ENCODE results near the gene NPW.
A peak's percentile ranks its signal among the peaks of the same experiment; 100 is the strongest.

Gene NPW
- total RNA-seq: 0.13 to 0.15 reads per million in 2 donors

DNA sequence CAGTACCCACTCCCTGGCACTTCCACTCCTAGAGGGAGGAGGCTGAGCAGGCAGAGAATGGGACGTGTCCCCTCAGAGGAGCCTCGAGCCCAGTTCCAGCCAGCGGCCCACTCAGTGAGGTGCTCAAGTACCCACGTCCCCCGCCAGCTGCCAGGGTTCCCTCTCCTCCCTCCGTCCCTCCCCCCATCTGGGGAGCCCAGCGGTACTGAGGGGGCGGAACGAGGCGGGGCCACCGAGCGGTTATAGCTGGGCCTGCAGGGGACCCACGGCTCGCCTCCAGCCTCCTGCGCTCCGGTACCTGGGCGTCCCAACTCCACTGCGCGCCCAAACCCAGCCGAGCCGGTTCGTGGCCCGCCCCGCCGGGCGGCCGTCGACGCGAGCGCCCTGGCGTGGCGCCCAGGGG is at the start of gene NPW:
Gene NPW, plus strand, starts transcription at position 268 of the 403 bp plus-strand sequence.
- DNase-seq: no peak

DNA sequence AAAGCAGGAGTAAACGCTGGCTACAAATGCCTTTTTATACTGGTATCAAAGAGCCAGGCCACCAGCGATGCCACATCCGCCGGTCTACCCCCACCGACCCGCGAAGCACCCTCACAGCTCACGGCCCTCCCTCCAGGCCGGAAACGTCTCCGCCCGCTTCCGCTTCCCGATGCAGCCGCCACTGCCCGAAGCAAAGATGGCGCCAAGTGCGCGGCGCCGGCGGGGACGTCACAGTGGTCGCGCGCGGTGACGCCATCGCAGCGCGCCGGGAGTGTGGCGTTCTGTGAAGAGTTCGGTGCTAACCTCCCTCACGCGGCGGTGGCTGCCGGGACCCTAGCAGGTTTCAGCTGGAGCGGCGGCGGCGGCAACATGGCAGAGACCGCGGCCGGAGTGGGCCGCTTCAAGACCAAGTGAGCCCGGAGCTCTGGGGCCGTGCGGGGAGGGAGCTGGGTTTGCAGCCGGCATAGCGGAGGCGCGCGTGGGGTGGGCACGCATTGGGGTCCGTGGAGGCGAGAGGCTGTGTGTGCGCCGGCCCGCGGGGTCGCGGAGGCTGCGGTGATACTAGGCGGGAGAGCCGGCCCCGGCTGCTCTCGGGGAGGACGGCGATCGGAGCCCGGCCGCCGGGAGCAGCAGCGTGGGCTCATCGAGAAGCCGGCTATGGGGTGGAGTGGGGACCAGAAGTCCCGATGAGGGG is 47.6 kb upstream of the NPW start, which contains the start of gene TBL3:
Gene TBL3, plus strand, starts transcription at position 258 of the 694 bp plus-strand sequence. Its CDS starts 112 bp downstream, at position 370.
- peak; percentile 97 for DNase-seq

DNA sequence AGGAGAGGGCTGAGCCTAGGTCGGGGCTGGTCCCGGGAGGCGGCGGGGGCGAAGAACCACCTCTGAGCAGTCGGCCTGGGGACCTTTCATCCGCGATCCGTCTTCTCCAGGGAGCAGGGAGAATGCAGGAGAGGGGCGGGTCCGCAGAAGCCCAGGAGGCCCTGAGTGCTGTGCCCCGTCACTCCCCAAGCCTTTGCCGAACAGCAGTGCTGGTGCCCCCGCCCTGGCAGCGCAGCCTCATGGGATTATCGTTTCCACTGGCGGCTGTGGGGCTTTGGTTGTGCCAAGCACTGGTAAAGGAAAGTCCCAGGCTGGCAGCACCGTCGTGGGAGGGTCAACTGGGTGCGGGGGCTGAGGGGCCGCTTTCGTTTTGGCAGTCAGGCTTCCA is 47.1 kb upstream of the NPW start:
- DNase-seq: no peak

DNA sequence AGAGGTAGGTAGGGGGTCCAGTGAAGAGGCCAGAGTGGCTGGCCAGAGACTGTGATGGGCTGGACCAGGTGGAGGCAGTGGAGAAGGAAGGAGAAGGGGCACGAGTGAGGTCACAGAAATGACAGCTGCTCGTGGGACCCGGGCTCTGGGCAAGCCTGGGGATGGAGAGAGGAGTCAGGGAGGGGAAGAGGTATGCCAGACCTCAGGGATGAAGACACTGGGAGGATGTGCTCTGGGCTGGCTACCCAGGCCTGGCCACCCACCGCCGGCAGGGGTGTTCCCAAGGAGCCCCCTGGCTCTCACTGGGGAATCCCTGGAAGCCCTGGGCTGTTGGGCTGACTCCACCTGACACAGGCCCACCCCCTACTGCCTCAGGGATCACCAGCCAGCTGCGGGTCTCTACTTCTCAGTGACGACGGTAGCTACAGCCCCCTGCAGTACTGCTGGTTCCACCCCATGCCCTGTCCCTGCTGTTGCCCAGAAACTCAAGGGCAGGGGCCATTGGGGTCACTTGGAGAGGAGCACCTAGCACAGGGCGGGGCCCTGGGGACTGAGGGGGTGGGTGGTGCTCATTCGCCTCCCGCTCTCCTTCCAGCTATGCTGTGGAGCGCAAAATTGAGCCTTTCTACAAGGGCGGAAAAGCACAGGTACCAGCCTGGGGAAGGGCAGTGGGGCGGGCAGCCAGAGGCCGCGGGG is 46.0 kb upstream of the NPW start:
- no peak for DNase-seq

DNA sequence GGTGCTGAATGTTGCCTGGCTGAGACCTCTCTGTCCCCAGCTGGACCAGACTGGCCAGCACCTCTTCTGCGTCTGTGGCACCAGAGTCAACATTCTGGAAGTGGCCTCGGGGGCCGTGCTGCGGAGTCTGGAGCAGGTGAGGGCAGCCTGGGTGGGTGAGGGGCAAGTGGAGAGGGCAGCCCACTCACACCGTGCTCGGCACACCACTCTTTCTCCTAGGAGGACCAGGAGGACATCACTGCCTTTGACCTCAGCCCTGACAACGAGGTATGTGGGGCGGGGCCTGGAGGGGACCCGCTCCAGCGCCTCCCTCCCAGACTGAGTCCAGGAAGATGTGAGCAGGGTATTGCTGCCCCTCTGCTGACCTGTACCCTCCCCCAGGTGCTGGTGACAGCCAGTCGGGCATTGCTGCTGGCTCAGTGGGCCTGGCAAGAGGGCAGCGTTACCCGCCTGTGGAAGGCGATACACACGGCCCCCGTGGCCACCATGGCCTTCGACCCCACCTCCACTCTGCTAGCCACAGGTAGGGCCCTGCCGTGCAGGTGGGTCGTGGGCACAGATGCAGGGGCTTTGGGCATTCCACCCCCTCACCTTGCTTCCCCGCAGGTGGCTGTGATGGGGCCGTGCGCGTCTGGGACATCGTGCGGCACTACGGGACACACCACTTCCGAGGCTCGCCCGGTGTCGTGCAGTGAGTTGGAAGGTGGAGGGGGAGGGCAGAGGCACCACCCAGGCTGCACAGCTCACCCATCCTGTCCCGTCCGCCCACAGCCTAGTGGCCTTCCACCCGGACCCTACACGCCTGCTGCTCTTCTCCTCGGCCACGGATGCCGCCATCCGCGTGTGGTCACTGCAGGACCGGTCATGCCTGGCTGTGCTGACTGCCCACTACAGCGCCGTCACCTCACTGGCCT is 45.2 kb upstream of the NPW start:
- no peak for DNase-seq

DNA sequence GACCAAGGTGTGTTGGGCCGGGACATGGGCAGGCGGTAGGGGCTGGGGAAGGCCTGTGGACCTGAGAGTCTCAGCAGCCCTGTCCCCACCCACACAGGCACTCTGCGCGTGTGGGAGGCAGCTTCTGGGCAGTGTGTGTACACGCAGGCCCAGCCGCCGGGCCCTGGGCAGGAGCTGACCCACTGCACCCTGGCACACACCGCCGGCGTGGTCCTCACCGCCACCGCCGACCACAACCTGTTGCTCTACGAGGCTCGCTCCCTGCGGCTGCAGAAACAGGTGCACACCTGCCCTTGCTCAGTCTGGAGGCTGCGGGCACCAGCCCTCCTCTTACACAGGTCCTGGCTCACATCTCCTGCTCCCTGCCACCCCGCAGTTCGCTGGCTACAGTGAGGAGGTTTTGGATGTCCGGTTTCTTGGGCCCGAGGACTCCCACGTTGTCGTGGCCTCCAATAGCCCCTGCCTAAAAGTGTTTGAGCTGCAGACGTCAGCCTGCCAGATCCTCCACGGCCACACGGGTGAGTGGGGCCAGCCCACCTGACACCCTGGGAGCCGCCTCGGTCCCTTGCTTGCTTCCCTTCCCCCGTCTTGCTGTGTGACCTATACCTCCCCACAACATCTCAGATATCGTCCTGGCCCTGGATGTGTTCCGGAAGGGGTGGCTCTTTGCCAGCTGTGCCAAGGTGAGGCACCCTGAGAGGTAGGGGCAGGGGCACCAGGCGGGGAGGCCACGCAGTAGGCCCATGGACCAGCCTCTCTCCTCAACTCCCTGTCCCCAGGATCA is 44.0 kb upstream of the NPW start:
- DNase-seq: no peak

DNA sequence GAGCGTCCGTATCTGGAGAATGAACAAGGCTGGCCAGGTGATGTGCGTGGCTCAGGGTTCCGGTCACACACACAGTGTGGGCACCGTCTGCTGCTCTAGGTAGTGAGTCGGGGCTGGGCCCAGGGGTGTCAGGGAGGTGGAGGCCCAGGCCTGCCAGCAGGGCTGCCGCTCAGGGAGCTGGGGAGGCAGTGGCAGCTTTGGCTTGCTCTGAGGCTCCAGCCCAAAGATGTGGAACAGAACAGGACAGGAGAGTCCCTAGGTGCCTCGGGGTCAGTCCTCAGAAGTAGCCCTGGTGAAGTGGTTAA is 43.4 kb upstream of the NPW start:
- no peak for DNase-seq

DNA sequence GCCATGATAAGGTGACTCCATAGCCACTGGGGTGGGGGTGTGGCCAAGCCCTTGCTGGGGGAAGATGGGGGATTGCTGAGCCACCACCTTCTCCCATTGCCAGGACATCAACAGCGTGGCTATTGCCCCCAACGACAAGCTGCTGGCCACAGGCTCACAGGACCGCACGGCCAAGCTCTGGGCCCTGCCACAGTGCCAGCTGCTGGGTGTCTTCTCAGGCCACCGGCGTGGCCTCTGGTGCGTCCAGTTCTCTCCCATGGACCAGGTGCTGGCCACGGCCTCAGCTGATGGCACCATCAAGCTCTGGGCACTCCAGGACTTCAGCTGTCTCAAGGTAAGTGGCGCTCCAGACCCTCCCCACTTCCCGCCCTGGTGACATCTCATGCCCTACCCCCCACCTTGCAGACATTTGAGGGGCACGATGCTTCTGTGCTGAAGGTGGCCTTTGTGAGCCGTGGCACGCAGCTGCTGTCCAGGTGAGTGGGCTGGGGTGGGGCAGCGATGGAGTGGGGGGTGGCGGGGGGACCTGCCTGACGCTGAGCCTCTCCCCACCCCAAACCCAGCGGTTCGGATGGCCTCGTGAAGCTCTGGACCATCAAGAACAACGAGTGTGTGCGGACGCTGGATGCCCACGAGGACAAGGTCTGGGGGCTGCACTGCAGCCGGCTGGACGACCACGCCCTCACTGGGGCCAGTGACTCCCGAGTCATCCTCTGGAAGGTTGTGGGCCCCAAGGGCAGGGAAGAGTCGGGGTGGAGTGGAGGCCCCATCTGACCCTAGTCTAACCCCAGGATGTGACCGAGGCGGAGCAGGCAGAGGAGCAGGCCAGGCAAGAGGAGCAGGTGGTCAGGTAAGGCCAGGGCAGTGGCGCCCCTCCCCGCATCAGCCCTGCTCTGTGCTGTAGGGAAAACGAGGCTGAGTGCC is 42.4 kb upstream of the NPW start:
- DNase-seq: no peak

DNA sequence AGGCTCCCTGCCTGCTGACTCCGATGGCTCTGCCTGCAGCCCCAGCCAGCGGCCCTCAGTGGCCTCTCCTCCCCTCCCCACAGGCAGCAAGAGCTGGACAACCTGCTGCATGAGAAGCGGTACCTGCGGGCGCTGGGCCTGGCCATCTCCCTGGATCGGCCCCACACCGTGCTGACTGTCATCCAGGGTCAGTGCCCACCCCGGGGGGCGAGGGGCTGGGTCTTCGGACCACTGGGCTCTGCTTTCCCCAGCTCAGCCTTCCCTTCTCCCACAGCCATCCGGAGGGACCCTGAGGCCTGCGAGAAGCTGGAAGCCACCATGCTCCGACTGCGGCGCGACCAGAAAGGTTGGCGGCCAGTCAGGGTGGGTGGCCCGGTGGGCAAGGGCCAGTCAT is 41.7 kb upstream of the NPW start:
- DNase-seq: no peak

DNA sequence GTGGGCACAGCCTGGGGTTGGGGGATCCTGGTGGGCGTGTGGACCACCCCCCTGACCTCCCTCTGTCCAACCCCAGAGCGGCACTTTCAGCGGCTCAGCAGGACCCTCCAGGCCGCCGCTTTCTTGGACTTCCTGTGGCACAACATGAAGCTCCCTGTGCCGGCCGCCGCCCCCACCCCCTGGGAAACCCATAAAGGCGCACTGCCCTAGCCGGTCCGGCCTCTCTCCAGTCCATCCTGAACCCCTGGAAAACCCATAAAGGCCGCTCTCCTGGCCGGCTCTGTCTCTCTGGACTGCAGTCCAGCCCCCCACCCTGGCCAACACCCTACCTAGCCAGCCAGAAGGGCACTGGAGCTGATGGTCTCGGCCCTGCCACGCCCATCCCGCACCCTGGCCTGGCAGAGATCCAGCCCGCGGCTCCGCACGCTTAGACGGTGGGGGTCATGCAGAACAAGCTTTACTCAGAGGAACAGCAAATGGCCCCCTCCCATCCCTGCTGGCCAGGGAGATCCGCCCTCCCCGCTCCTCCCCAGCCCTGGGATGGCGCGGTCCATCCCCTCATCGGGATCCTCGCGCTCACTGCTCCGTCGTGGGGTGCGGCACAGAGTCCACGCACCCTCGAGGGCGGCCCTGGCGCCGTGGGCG is 41.0 kb upstream of the NPW start:
- DNase-seq: no peak

DNA sequence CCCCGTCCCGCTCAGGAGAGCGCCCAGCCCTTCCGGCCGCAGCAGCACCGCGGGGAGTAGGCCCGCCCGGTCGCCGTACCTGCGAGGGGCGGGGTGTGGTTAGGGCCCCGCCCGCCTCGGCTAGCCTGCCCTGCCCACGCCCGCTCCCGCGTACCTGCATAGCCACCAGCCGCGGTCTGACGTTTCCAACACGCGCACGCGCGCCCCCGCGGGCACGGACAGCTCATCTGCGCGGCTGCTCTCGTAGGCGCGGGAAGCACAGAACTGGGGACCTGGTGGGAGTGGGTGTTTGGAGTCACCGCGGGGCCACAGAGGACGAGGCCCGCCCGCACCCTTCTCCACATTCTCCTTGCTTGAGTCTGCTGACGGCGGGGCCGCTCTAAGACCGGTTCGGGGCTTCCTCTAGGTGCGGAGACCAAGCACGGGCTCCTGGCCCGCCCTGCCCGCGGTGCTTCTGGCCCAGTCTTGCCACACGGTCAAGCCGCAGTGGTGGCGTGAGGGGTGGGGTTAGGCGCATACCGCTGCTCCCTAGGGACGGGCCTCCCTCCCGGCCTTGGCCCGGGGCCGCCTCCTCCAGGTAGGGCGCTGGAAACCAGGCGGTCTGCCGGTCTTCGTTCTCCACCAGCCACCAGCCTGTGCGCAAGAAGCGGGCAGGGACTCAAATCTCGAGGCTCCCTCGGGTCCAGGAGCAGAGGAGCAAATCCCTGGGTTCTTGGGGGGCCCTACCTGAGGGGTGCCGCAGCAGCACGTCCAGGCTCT is 40.1 kb upstream of the NPW start:
- DNase-seq: no peak

DNA sequence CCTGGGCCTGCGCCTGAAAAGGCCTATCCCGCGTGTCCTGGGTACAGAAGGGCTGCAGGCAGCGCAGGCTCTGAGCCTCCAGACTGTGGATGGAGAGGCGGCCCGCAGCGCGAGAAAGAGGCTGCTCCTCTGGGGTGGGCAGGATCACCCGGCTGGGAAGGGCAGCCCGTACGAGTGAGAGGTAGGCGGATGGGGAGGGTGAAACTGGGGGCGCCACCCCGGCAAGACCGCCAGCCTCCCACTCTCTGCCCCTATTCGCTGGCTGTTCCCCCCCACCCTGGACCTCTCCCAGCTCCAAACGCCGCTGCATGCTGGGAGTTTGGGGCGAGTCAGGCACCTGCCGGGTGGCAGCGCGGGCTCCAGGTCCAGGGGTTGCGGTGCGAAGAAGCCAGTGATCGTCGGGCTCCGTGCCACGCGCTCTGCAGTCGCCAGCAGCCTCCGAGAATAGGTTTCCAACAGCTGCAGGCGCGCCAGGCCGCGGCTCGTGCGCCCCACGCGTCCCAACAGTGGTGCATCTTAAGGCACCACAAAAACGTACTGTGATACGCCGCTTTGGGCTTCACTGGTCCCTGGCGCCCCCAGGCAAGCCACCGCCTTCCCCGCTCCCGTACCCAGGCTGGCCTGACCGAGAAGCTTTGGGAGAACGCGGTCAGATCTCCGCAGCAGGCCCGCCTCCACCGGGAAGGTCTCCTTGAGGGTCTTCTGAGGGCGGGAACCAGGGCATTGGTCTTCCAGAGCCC is 39.4 kb upstream of the NPW start:
- DNase-seq: no peak

DNA sequence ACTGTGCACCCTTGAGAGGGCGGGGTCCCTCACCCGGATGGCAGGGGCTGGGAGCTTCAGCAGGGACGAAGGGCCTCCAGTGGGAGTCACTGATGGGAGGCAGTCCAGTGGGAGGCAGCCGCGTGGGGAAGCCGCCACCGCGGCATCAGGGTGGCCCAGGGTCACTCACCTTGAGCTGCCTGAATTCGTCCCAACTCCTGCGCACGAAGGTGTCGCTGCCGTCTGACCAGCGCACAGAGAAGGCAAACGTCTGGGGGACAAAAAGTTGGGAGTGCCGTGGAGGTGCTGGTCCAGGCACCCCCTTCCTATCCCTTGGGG is 38.9 kb upstream of the NPW start:
- no peak for DNase-seq

DNA sequence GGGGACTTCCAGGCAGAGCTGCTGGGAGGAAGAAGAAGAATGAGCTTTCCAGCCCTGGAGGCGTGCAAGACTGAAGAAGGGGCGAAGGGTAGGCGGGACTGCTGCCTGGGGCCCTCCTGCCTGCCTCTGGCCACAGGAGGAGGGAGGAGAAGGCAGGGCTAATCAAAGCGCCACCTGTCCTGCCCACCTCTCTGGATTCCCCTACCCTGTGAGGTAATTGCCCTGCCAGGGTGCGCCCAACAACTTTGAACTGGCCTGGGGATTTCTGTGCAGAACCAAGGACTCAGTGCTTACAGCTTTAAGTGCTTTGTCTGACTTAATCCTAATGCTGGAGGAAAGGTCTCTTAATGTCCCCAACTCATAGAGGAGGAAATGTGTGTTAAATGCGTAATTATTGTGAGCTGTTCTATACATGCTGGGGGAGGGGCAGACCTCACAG is 38.2 kb upstream of the NPW start, which contains the start of gene NOXO1:
Gene NOXO1, minus strand, starts transcription at position 72 of the 439 bp plus-strand sequence. CDS start 290 bp downstream, outside the sequence.
- no peak for DNase-seq

DNA sequence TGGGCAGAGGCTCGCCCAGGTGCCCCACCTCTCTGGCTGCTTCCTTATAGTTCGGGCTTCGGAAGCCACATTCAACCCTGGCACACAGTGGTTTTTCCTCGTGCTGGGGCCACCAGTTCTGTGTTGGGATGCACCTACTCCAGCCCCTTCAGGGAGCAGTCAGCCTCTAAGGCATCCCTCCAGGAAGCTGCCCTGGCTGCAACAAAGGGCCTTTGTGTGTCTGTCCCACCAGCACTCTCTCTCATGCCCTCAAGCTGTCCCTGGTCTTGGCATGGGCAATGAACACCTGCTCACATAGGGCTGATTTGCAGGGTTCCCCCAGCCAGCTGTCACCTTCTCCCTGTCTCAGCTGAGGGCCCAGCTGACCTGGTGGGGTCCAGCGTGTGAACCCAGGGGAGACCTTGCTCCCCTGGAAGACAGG is 37.6 kb upstream of the NPW start:
- no peak for DNase-seq

DNA sequence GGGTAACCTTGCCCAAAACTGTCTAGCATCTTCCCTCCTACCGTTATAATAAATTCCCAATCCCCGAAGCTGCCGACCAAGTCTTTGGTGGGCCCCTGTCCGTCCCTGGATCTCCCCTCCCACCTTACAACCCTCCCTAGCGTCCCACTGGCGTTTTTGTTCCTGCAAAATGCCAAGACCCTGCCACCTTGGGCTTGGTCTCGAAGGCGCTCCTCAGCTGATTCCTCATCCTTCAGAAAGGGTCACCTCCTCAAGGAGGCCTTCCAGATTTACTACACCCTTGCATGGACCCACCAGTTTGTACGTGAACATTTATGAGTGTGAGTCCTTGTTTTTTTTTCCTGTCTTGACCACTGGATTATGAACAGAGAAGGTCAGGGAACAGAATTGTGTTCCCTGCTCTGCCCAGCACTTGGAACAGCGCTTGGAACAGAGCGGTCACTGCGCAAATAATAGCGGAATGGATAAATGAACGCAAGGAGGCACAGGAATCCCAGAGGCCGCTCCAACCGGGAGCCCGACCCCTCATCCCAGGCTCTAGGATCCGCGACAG is 36.5 kb upstream of the NPW start:
- no peak for DNase-seq

DNA sequence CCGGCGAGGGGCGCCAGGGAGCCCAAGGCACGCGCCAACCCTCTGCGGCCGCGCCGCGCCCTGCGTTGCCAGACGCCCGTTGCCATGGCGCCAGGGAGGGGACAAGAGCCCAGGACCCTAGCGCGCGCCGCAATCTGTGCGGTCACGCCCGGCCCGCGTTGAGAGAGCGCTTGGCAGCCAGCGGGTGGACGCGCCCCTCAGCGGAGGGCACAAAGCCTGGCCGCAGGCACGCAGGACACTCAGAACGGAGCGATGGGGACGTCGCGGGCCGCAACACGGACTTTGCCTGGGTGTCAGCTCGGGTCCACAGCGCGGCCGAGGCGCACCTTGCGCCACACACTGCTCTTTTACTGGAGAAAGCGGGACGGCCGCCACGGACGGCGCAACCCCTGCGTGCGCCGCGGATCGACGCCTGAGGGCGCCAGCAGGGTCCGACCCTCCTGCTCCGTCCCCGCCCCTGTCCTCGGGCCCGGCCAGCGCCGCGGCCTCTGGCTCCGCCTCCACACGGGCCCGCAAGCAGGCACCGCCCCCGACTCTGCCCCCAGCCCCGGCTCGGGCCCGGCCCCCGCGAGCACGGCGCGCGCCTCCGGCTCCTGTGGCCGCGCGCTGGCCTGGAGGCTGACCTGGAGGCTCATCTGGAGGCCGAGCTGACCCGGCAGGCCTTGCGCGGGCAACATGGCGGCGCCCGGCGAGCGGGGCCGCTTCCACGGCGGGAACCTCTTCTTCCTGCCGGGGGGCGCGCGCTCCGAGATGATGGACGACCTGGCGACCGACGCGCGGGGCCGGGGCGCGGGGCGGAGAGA is 35.8 kb upstream of the NPW start, which contains the start of gene GFER:
Gene GFER, plus strand, starts transcription at position 650 of the 803 bp plus-strand sequence. Its CDS starts 26 bp downstream, at position 676.
- peak; percentile 59 for DNase-seq

All from activated gamma-delta T cell (primary cell).